Activated CD4-positive, alpha-beta T cell treated with anti-CD3 and anti-CD28 coated beads, Interleukin-2, amount 50 U/mL, for 4 hours (primary cell): ENCODE measurements around the gene PTPN9.
"Not testable (repeated sequence)": the region's sequence is repeated elsewhere in the genome, so short reads cannot be mapped to it uniquely, and the experiment has no call there.

Experiments
- DNase-seq, 2 experiments: peaks; one replicate each; pipeline ENCODE4 v3.0.0-alpha.2; 2020

Gene PTPN9

DNA sequence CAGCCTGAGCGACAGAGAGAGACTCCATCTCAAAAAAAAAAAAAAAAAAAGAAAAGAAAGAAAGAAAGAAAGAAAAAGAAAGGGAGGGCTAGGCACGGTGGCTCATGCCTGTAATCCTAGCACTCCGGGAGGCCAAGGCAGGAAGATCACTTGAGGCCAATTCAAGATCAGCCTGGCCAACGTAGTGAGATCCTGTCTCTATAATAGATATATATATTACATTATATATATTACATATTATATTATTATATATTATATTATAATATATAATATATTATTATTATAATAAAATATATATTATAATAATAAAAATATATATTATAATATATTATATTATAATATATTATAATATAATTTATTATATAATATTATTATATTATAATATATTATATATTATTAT lies 48.9 kb downstream of the PTPN9 start:
- no peak for DNase-seq

DNA sequence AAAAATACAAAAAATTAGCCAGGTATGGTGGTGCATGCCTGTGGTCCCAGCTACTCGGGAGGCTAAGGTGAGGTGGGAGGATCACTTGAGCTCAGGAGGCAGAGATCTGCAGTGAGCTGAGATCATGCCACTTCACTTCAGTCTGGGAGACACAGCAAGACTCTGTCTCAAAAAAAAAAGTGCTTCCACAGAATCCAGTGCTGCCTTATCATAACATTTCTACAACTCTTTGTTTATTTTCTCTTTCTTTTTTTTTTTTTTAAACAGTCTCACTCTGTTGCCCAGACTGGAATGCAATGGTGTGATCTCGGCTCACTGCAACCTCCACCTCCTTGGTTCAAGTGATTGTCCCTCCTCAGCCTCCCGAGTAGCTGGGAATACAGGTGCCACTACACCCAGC lies 53.4 kb downstream of the PTPN9 start:
- not testable (repeated sequence) for DNase-seq

DNA sequence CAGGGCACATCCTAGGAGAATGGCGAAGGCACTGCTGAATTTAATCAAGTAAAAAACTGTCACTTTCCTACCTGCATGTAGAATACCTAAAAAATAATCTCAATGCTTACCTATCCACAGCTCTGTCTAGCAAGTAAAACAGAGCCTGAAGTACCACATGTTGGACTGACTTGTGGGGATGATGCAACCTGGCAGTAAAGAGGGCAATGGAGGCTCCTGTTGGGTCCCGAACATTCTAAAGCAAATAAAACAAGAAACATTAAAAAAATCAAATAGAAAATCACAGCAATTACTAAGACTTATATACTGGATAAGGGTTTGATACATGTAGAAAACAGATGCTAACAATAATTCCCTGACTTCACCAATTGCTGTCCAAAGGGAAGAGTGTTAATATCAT lies 56.1 kb downstream of the PTPN9 start:
- DNase-seq, result no peak

DNA sequence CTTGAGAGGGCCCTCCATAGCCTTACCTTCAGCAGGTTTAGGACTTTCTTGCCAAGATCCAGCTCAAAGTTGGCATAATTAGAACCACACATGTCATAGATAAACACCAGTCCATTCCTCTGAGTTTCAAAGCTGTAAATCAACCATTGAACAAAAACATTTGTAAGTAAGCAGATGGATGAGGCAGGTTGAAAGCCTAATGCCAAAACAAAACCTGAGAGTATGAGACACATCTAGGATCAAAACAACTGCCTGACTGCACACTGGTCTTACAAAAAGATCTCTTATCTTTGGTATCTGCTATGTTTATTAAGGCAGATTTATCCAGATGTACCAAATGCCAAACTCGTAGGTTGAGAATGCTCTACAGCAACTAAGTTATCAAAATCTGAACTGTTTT lies 61.9 kb downstream of the PTPN9 start:
- DNase-seq, result no peak

DNA sequence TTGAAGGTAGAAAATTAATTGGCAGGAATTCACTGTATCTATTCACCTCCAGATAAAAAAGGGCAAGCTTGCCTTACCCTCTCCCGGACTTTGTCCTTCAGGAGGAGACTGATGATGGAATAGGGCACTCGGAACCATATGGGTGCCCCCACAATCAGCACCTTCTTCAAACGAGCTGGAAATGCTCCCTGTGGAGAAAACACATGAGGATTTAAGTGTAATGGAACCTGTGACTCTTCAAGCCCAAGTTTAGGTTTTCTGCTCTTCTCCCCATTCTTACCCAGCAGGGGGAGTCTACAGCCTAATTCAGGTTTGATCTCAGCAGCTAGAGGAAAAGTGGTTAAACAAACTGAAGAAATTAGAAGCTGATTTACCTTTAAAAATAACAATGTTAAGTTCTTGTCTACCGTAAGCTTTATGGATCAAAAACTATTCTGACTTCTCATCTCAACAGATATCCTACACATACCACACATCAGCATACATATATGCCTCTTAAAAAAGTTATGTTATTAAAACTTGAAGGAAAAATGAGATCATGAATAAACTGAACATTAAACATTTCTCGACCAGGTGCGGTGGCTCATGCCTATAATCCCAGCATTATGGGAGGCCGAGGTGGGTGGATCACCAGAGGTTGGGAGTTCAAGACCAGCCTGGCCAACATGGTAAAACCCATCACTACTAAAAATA lies 70.1 kb downstream of the PTPN9 start:
- peak; percentile 6 to 14 for DNase-seq

DNA sequence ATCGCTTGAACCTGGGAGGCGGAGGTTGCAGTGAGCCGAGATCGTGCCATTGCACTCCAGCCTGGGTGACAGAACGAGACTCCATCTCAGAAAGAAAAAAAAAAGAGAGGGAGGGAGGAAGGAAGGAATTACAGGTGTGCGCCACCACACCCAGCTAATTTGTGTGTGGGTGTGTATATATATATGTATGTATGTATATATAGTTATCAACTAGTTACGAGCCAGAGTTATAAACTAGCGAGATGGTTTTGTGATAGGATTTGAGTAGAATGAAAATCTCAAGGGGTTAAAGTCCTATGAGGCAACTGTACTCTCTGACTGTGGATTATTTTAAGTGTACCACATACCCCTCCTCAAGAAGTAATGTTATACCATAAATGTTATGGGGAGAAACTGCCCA lies 76.8 kb downstream of the PTPN9 start:
- no peak for DNase-seq

DNA sequence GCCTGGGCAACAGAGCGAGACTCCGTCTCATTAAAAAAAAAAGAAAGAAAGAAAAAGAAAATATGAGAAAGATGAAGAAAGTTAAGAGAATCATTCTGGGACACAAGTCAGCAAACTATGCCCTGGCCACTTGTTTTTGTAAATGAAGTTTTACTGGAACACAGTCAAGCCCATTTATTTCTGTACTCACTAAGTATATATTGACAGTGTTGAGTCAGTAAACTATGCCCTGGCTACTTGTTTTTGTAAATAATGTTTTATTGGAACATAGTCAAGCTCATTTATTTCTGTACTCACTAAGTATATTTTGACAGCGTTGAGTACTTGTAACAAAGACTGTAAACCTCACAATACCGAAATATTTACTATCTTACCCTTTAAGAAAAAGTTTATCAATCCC lies 85.4 kb downstream of the PTPN9 start:
- DNase-seq, result no peak

DNA sequence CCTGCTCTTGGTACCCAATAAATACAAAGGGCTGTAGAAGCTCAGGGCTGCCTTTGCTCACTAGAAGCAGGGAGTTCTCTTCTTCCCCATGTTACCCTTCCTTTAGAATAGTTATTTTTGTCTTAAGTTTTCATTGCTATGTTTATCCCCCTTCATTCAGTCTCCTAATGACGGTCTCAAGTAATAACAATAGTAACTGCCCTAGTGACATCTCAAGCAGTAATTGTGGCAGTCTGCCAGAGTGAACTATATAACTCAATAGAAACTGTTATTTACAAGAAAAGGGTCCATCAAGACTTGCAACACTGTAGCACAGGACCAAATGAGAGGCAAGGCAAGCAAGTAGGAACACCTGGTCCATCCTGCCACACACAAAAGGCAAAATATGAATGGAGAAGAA lies 95.2 kb downstream of the PTPN9 start:
- no peak for DNase-seq

DNA sequence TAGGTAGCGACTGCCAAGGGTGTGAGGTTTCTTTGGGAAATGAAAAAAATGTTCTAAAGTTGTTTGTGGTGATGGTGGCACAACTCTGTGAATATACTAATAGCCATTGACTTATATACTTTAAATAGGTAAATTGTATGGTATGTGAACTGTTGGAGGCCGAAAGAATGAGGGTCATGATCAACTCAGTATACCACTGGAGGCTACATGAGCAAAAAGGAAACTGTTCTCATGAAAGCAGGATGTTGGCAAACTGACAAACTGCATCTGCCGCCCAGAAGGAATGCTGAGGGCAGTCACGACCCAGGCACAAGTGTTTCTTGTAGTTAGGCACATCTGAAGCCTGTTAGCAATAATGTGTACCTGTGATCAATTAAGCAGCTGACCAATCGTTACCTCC lies 95.6 kb downstream of the PTPN9 start:
- DNase-seq, result not testable (repeated sequence)

DNA sequence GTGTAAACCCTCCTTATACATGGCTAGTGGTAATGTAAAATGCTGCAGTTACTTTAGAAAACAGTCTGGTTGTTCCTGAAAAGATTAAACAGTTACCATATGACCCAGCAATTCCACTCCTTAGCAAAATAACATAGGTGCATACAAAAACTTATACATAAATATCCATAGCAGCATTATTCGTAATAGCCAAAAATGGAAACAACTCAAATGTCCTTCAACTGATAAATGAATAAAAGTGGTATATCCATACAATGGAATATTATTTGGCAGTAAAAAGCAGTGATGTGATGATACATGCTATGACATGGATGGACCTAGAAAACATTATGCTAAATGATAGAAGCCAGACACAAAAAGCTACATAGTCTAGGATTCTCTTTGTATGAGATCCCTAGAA lies 96.0 kb downstream of the PTPN9 start:
- DNase-seq, result no peak

DNA sequence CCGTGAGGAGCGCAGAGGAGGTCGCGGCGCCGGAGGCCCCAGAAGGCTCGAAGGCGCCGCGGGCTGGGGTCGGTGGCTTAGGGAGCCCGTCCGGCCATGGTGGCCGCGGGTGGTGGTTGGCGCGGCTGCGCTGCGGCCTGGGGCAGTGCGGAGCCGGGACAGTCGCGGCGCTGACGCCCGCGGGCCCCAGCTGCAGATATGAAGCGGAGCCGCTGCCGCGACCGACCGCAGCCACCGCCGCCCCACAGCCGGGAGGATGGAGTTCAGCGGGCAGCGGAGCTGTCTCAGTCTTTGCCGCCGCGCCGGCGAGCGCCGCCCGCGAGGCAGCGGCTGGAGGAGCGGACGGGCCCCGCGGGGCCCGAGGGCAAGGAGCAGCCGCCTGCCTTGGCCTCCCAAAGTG lies 98.7 kb downstream of the PTPN9 start:
- not testable (repeated sequence) for DNase-seq

DNA sequence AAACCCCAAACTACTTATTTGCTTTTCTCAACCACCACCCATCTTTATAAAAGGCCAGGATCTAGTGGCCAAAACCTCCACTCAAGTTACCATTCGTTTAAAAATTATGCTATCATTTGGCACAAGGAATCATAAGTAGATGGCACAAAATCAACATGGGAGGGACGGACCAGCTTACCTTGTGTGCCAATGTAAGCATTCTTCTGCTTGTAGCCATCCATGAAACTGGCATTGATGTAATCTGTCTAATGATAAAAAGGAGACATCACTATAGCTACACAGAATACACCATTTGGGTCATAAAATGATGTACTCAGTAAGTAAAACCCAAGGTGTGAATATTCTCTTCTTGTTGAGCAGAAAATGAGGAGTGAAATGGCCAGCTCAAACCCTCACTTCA lies 99.4 kb downstream of the PTPN9 start:
- no peak for DNase-seq

DNA sequence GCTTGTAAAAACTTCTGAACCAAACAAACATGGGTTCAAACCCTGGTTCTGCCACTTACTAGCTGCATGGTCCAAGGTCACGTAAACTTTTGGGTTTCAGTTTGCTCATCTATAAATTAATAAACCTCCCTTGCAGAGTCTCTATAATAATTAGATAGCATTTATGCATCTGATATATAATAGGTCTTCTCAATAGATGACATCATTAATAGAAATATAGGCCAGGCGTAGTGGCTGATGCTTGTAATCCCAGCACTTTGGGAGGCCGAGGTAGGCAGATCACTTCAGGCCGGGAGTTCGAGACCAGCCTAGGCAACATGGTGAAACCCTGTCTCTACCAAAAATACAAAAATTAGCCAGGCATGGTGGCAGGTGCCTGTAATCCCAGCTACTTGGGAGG lies 102.0 kb downstream of the PTPN9 start:
- DNase-seq, result not testable (repeated sequence)

DNA sequence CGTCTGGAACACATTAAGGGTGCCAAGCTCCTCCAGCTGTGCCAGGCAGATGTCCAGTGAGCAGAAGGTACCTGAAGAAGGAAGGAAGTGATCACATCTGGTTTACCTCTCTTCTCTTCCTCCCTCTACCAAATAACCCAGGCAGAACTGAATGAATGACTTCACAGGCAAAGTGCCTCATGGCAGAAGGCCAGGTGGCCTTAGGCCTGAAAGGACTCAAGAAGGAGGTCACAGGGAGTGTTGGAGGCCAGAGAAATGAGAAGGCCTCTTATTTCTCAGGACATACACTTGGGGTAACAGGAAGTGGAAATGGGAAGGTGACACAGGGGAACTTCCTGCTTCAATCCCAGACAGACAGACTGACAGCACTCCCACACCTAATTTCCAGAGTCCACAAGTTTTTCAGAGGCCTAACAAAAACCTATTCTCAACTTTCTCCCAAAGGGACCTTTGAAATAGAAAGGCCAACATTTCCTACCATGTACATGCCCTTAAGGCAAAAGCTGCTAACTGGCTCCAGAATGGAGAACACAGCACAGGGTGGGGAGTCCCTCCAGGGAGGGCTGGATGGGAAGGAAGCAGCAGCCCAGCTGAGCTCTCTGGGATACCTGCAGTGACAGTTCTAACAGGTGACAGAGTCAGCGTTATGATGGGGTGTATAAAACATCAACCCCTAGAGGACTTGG lies 110.1 kb downstream of the PTPN9 start:
- no peak for DNase-seq

DNA sequence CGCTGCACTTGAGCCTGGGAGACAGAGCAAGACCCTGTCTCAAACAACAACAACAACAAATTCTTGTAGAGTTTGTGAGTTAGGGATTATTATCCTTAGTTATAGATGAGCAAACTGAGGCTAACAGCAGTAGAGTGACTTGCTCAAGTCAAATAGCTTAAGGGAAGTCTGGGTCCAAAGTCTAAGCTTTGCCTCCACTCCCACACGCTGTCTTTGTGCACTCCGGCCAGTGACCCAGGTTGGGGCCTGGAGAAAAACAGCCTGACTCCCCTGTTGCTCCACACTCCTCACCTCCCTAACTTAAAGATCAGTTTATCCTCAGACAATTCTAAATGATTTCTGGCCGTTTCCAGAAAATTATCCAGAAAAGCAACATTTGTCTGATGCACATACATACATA lies 118.5 kb downstream of the PTPN9 start:
- DNase-seq, result no peak

DNA sequence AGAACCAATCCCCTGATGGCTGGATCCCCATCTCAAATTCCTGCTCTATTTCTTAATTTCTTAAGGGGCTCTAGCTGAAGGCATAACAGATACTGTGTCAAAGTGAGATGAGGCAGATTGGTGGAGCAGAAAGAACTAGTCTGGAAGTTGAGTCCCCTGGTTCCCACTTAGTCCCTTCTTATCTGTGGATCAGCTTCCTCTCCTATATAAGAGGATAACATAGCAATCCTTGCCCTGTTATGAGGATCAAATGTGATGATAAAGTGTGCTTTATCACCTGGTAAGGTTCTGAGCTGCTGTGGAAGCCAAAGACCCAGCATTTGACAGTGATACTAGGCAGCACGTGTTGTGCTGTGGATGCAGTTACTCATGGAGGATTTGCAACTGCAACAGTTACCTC lies 119.5 kb downstream of the PTPN9 start:
- no peak for DNase-seq

DNA sequence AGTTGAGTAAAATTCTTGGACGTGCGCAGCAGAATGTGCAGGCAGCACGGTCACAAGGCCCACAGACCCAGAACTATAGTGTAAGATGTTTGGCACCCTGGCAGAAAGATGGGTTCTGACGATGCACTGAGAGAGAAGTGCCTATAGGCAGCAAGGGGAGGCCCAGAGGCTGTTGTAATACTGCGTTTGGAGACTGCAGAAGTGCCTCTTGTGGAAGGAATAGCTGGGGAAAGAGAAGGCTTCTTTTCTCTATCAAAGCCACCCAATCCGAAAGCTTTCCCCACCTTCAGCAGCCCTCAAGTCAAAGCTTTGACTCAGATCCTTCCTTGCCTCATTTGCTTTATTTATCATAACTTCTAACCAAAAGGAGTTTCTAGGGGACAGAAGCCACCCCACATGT lies 122.4 kb downstream of the PTPN9 start:
- no peak for DNase-seq

DNA sequence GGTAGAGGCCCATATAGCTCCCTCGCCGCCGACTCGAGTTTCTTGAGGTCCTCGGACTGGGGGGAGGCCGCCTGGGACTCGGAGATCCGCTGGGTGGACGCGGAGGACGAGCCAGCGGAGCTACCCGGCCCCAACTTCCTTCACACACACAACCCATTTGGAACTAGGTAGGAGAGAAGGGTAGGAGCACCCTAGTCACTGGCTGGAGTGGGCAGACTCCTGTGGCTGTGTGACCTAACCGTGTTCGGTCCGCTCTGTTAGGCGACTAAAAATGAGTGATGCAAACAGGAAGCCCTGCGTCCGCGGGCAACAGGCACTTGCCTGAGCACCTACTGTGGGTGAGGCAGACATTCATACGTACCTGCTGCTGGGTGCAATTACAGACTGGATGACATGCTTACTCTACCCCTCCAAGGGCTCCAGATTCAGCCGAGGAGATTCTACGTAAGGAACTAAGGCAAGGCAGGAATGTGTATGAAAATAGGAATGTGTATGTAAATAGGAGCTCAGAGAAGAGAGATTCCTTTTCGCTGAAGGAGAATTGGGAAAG lies 123.1 kb downstream of the PTPN9 start:
- peak; percentile 36 to 40 for DNase-seq

DNA sequence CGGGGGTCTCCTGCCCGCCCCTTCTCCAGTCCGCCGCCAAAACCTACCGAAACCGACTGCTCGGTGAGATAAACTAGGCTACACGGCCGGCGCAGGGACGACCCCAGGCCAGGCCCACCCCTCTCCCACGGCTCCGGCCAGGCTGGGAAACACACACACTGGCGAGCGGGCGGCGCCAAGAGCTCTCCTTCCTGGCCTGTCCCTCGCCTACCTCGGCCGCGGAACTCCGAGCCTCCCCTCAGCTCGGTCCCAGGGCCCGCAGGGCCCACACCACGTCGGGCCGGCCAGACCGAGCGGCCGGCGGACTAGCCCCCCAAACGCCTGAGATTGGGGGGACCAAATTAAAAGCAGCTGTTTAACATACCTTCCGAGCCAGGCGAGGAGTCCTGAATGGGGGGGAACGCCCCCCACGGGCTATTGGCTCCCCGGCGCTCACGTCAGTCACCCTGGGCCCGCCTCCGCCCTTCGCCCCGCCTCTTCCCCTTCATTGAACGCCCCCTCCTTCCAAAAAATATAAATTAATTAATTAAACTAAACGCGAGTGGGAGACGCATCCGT lies 123.6 kb downstream of the PTPN9 start:
- DNase-seq, result peak; percentile 86 to 88

DNA sequence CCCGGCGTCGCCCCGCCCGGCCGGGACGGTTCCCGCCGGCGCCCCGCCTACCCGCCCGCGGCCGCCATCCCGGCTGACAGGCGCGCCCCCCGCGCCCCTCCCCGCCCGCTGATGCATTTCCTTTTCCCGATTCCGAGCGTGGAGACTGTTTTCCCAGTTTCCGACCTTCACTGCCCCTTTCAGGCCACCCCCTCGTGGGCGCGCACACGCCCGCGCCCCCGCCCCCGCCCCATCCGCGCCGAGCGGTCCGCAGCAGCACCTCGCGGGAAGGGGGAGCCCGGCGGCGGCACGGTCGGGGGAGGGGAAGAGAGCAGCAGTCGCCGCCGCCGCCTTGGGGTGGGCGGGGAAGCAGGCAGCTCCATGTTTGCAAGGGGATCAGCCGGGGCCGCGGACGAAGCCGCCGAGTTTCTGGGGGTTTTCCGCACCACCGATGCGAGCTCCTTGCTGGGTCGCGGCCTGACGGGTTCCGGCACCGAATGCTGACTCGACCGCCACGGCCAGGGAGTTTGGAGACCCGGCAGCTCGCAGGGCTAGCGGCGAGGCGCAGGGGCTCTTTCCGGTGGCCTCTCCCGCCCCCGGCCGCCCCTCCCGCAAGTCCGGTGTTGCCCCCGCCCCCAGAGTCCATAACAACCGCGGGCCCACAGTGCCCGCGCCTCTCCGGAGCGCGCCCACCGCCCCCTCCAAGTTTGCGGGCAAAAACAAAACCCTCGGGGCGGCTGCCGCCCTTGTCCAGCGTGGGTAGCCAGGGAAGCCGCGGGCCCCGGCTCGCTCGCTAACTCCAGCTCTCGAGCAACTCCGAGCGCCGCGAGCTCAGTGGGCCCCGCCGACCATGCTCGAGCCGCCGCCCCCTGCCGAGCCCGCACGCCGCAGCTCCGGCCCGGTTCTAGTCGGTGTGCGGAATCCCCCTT lies 124.4 kb downstream of the PTPN9 start:
- peak; percentile 78 to 83 for DNase-seq

DNA sequence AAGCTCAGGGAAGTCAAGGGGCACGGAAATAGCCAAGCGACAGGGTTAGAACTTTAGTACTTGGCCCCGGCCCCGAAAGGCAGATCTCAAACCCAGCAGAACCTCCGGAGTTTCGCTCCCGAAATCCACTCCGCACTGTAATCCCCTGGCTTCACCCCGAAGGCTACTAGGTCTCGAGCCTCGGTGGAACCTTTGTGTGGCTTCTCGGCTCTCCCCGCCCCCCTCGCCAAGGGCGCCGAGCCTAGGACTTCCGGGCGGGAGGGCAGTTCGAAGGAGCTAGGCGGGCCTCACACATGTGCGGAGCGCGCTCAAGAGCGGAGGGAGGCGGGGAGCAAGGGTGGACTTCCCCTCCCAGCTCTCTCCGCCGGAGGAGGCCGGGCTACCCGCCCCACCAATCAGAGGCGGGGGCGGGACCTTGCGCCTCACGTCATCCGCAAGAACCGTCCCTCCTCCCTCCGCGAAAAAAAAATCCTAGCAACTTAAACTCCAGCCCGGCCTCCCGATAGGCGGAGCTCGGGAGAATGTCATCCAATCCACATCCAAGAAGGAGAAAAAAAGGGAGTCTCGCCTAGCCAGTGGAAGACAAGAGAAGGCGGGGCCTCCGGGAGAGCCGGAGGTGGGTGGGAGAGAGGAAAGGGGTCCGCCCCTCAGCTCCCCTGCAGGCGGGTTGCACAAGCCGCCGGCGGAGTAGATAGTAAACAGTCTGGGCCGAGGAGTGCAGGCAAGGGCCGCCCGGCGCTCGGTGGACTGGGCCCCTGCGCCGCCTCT lies 125.2 kb downstream of the PTPN9 start:
- DNase-seq, result peak; percentile 93 to 95
